GM23248 (cell line): ENCODE results near the gene XRCC2. TPM values are rescaled to one million over a fixed set of nuclear protein-coding genes. Genes with fewer than 3 reads are reported as not detected.
"Not testable (repeated sequence)": the region's sequence is repeated elsewhere in the genome, so short reads cannot be mapped to it uniquely, and the experiment has no call there.

ENCODE experiments used
- DNase-seq: peaks from one replicate; pipeline ENCODE4 v3.0.0-alpha.2; 2015
- H2AFZ ChIP-seq: fragments of 200-600 bp; sonication (generic); 2 replicates; pipeline ENCODE4 v1.6.1; 2016; ENCODE audit warnings: antibody characterized with exemption
- H3F3A ChIP-seq: fragments of 200-600 bp; sonication (generic); 2 replicates; pipeline ENCODE4 v1.6.1; 2016; ENCODE audit warnings: mild to moderate bottlenecking, antibody characterized with exemption, mixed run types; ENCODE audit not compliant: insufficient read depth
- H3K27ac ChIP-seq: fragments of 200-600 bp; sonication (generic); 2 replicates; pipeline ENCODE4 v1.5.1; 2016; ENCODE audit warnings: mild to moderate bottlenecking
- H3K27me3 ChIP-seq: fragments of 200-600 bp; sonication (generic); replicated peaks from 2 replicates; pipeline ENCODE4 v1.6.1; 2016; ENCODE audit warnings: mild to moderate bottlenecking; ENCODE audit not compliant: insufficient read depth
- H3K36me3 ChIP-seq: fragments of 200-600 bp; sonication (generic); 2 replicates; pipeline ENCODE4 v1.6.1; 2016; ENCODE audit warnings: low read depth, mild to moderate bottlenecking
- H3K4me1 ChIP-seq: fragments of 200-600 bp; sonication (generic); 2 replicates; pipeline ENCODE4 v1.6.1; 2016; ENCODE audit warnings: mild to moderate bottlenecking; ENCODE audit not compliant: insufficient read depth
- H3K4me2 ChIP-seq: fragments of 200-600 bp; sonication (generic); one replicate; pipeline ENCODE4 v1.6.1; 2016; ENCODE audit warnings: mild to moderate bottlenecking; ENCODE audit not compliant: unreplicated experiment
- H3K4me3 ChIP-seq: fragments of 200-600 bp; sonication (generic); 2 replicates; pipeline ENCODE4 v1.5.1; 2016; ENCODE audit warnings: mild to moderate bottlenecking
- H3K79me2 ChIP-seq: fragments of 200-600 bp; sonication (generic); 2 replicates; pipeline ENCODE4 v1.6.1; 2016; ENCODE audit warnings: mild to moderate bottlenecking; ENCODE audit not compliant: insufficient read depth
- H3K9ac ChIP-seq: fragments of 200-600 bp; sonication (generic); 2 replicates; pipeline ENCODE4 v1.6.1; 2016; ENCODE audit warnings: mild to moderate bottlenecking
- H3K9me2 ChIP-seq: fragments of 200-600 bp; sonication (generic); 2 replicates; pipeline ENCODE4 v1.6.1; 2016; ENCODE audit warnings: mixed run types, mild to moderate bottlenecking, moderate library complexity; ENCODE audit not compliant: insufficient read depth
- H3K9me3 ChIP-seq: fragments of 200-600 bp; sonication (generic); one replicate; pipeline ENCODE4 v1.6.1; 2017; ENCODE audit warnings: low read depth
- H4K20me1 ChIP-seq: fragments of 200-600 bp; sonication (generic); 2 replicates; pipeline ENCODE4 v1.6.0; 2016; ENCODE audit not compliant: insufficient read depth
- EZH2 ChIP-seq: fragments of 200-600 bp; sonication (generic); IDR thresholded peaks from 2 replicates; pipeline ENCODE4 v1.6.1; 2018; ENCODE audit warnings: antibody characterized with exemption, mild to moderate bottlenecking; ENCODE audit not compliant: insufficient read depth, poor library complexity, severe bottlenecking
- EZH2phosphoT487 ChIP-seq: fragments of 200-600 bp; sonication (generic); IDR thresholded peaks from 2 replicates; pipeline ENCODE4 v1.6.1; 2018; ENCODE audit warnings: antibody characterized with exemption, moderate library complexity, mild to moderate bottlenecking, low read depth; ENCODE audit not compliant: insufficient read depth
- WGBS, 2 experiments: methylation state at CpG; one replicate each; pipeline ENCODE4 v1.1.6; 2015 to 2017; ENCODE audit warnings: low lambda C conversion rate in 2 of 2, low coverage in 1 of 2; ENCODE audit errors: missing lambda C conversion rate in 2 of 2; 5-methylcytosine and 5-hydroxymethylcytosine counted together
- in situ Hi-C: fragments of 300-500 bp; cut with MboI; formaldehyde crosslinking; loops from 2 replicates; pipeline ENCODE4 v1.15.0; 2020
- polyA plus RNA-seq: library from polyadenylated mRNA; unstranded; fragments of >200 nt; fragmentation: Nextera tagmentation; extraction: Ambion mirVana; gene quantifications from 2 replicates; pipeline ENCODE4 v1.2.1, GENCODE V29; 2016
- total RNA-seq: library from RNA; depleted of rRNA; stranded (reverse); fragments of >200 nt; shearing (Covaris generic); gene quantifications from 2 replicates; pipeline ENCODE4 v1.2.3, GENCODE V29; 2014

Gene XRCC2
- total and polyA plus RNA-seq, 2 experiments from 2014 or later, result 1.1 to 1.4 TPM

- no peaks in the 10 kb centered on the region for H3F3A ChIP-seq
- H3K27me3 ChIP-seq, result no peaks in the 10 kb centered on the region
- no peak overlapping the region for H3K4me2 ChIP-seq
- no peak overlapping the region for H3K9ac ChIP-seq
- in situ Hi-C loops, result no loop called here
- no peaks in the 10 kb centered on the region; the same call in 1 of the 2 replicates for H3K4me1 ChIP-seq
- no peaks in the 10 kb centered on the region for H3K79me2 ChIP-seq
- H4K20me1 ChIP-seq, result no peaks in the 10 kb centered on the region
- DNase-seq, result no peak
- TF ChIP-seq EZH2phosphoT487, result no peak
- no peak for TF ChIP-seq EZH2
- no peaks in the 10 kb centered on the region for H3K9me3 ChIP-seq
- WGBS, 2 experiments, result 98% methylated on average over 2 of the region's 2 CpGs
- no peak overlapping the region for H2AFZ ChIP-seq
- H3K9me2 ChIP-seq, result no peaks in the 10 kb centered on the region
- no peak overlapping the region for H3K27ac ChIP-seq
- H3K4me3 ChIP-seq, result no peak overlapping the region
- H3K36me3 ChIP-seq, result no peaks in the 10 kb centered on the region
Observed at GRCh38 chr7:152710153-152710442, 34.2 kb upstream of the XRCC2 start.

GRCh38 chr7:152709287-152710152, 33.6 kb upstream of the XRCC2 start:
- H3K9me3 ChIP-seq, result no peaks in the 10 kb centered on the region
- H3K27me3 ChIP-seq, result no peaks in the 10 kb centered on the region
- no peaks in the 10 kb centered on the region for H3K36me3 ChIP-seq
- peak; percentile 69 for DNase-seq
- in situ Hi-C loops, result loop anchor here (10.0 kb wide), 1 partner anchor 375 kb away; no protein-coding TSS in a partner anchor
- no peak overlapping the region for H2AFZ ChIP-seq
- WGBS, 2 experiments, result 57 to 61% methylated on average over 5 of the region's 5 CpGs
- H3K9me2 ChIP-seq, result no peaks in the 10 kb centered on the region
- no peaks in the 10 kb centered on the region for H3K79me2 ChIP-seq
- no peaks in the 10 kb centered on the region; the same call in 1 of the 2 replicates for H3K4me1 ChIP-seq
- H3K4me3 ChIP-seq, result no peak overlapping the region
- no peak overlapping the region for H3K4me2 ChIP-seq
- H4K20me1 ChIP-seq, result no peaks in the 10 kb centered on the region
- no peak overlapping the region for H3K9ac ChIP-seq
- H3F3A ChIP-seq, result no peaks in the 10 kb centered on the region
- no peak for TF ChIP-seq EZH2
- no peak for TF ChIP-seq EZH2phosphoT487
- H3K27ac ChIP-seq, result no peak overlapping the region

DNA sequence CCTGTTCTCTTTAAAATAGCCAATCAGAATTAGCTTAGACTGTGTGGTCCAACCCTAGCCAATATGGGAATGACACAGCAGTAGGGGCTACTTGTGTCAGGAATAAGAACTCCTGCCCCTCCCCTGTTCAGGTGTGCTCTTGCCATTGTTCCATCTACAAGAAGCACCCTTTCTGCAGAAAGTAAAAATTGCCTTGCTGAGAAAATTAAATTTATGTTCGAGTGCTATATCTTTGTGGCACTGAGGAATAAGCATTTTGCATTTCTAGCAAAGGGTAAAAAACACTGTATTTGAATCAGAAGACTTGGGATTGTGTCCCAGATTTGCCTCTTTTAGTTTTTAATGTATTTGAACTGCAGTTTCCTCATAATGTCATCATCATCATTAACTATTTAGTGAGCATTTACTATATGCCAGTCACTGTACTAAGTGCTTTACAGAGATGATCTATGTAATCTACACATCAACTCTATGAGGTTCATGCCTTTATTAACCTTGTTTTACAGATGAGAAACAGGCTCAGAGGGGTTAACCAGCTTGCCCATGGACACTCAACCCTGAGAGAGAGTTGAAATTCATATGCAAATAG, 28.9 kb upstream of the XRCC2 start:
- no peak for TF ChIP-seq EZH2
- TF ChIP-seq EZH2phosphoT487, result no peak
- Histone ChIP-seq H3K27ac (no peak overlapping the region), H3K79me2 (no peaks in the 10 kb centered on the region), H3K27me3 (no peaks in the 10 kb centered on the region), H3F3A (no peaks in the 10 kb centered on the region), H4K20me1 (no peaks in the 10 kb centered on the region), H3K9me2 (no peaks in the 10 kb centered on the region), H3K4me3 (no peak overlapping the region), H3K4me1 (no peaks in the 10 kb centered on the region; the same call in 1 of the 2 replicates), H2AFZ (no peak overlapping the region), H3K9ac (no peak overlapping the region), H3K9me3 (no peaks in the 10 kb centered on the region), H3K4me2 (no peak overlapping the region), H3K36me3 (no peaks in the 10 kb centered on the region)
- in situ Hi-C loops, result loop anchor here (10.0 kb wide), 1 partner anchor 370 kb away; no protein-coding TSS in a partner anchor
- no peak for DNase-seq
- WGBS, 2 experiments, result 93 to 96% methylated on average over 1 of the region's 1 CpG

DNA sequence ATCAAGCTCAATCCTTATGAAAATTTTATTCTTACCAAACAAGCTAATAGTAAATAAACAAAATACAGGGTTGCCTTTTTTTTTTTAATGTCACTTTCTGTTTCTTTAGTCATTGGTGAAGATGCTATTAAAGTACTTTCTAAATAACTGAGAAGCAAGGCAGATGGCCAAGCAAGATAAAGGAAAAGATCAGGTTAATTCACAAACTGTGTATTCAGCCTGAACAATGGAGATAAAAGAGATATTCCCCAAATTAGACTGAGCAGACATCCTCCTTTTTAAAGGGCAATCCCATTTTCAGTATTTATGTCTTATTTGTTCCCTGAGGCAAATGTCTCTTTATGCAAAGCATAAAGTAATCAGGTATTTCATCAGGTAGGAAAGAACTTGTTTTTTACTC, 23.1 kb upstream of the XRCC2 start:
- no peak overlapping the region for H2AFZ ChIP-seq
- H3K9ac ChIP-seq, result no peak overlapping the region
- H3K4me1 ChIP-seq, result no peaks in the 10 kb centered on the region
- no peak for TF ChIP-seq EZH2phosphoT487
- TF ChIP-seq EZH2, result no peak
- no peaks in the 10 kb centered on the region for H3K79me2 ChIP-seq
- H4K20me1 ChIP-seq, result no peaks in the 10 kb centered on the region
- H3K9me3 ChIP-seq, result no peaks in the 10 kb centered on the region
- in situ Hi-C loops, result no loop called here
- H3K36me3 ChIP-seq, result no peaks in the 10 kb centered on the region
- H3K27me3 ChIP-seq, result no peaks in the 10 kb centered on the region
- no peak overlapping the region for H3K4me2 ChIP-seq
- H3K27ac ChIP-seq, result no peak overlapping the region
- H3F3A ChIP-seq, result no peaks in the 10 kb centered on the region
- no peak overlapping the region for H3K4me3 ChIP-seq
- no peaks in the 10 kb centered on the region for H3K9me2 ChIP-seq
- DNase-seq, result no peak

DNA sequence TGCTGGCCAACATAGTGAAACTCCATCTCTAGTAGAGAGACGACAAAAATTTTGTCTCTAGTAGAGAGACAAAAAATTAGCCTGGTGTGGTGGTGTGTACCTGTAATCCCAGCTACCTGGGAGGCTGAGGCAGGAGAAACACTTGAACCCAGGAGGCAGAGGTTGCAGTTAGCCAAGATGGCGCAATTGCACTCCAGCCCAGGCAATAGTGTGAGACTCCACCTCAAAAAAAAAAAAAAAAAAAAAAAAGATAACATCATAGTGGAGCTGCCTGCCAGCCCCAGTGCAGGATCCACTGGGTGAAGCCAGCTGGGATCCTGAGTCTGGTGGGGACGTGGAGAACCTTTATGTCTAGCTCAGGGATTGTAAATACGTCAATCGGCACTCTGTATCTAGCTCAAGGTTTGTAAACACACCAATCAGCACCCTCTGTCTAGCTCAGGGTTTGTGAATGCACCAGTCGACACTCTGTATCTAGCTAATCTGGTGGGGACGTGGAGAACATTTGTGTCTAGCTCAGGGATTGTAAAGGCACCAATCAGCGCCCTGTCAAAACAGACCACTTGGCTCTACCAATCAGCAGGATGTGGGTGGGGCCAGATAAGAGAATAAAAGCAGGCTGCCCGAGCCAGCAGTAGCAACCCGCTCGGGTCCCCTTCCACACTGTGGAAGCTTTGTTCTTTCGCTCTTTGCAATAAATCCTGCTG, 21.5 kb upstream of the XRCC2 start:
- H3K9me3 ChIP-seq, H3K4me3 ChIP-seq, DNase-seq, H4K20me1 ChIP-seq, H3F3A ChIP-seq, H3K9ac ChIP-seq, H3K36me3 ChIP-seq, H3K27me3 ChIP-seq, H3K79me2 ChIP-seq, H3K4me1 ChIP-seq, H3K4me2 ChIP-seq, H2AFZ ChIP-seq, H3K9me2 ChIP-seq, in situ Hi-C loops, H3K27ac ChIP-seq: not testable (repeated sequence)
- 77% methylated on average over 9 to 12 of the region's 12 CpGs for WGBS, 2 experiments

DNA sequence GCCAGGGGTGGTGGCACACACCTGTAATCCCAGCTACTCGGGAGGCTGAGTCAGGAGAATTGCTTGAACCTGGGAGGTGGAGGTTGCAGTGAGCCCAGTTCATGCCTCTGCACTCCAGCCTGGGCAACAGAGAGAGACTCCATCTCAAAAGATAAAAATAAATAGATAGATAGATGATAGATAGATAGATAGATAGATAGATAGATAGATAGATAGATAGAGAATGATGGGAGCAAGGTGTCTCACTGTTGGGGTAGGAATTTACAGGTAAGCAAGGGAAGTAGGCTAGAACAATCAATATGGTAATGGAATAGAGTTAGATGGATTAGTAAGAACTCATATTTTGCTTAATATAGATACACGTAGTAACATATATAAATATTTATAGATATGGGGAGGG, 16.3 kb upstream of the XRCC2 start:
- in situ Hi-C loops, result not testable (repeated sequence)

More for the DNA sequence above, 16.3 kb upstream of the XRCC2 start:
- H3K79me2 ChIP-seq, H3F3A ChIP-seq, H3K4me2 ChIP-seq, H3K27ac ChIP-seq, H3K4me3 ChIP-seq, H3K4me1 ChIP-seq, DNase-seq, H3K36me3 ChIP-seq, H4K20me1 ChIP-seq, H3K9me2 ChIP-seq, H3K9me3 ChIP-seq, H2AFZ ChIP-seq, H3K27me3 ChIP-seq, H3K9ac ChIP-seq: not testable (repeated sequence)
- WGBS, 2 experiments, result 76 to 82% methylated on average over 2 of the region's 2 CpGs
